Measurements from ENCODE around the gene PKP2. TPM values are rescaled to one million over a fixed set of nuclear protein-coding genes. Genes with fewer than 3 reads are reported as not detected.
"Not testable (repeated sequence)": the region's sequence is repeated elsewhere in the genome, so short reads cannot be mapped to it uniquely, and the experiment has no call there.

Gene PKP2
- polyA plus RNA-seq, 1 donor, result 6.7 TPM

DNA sequence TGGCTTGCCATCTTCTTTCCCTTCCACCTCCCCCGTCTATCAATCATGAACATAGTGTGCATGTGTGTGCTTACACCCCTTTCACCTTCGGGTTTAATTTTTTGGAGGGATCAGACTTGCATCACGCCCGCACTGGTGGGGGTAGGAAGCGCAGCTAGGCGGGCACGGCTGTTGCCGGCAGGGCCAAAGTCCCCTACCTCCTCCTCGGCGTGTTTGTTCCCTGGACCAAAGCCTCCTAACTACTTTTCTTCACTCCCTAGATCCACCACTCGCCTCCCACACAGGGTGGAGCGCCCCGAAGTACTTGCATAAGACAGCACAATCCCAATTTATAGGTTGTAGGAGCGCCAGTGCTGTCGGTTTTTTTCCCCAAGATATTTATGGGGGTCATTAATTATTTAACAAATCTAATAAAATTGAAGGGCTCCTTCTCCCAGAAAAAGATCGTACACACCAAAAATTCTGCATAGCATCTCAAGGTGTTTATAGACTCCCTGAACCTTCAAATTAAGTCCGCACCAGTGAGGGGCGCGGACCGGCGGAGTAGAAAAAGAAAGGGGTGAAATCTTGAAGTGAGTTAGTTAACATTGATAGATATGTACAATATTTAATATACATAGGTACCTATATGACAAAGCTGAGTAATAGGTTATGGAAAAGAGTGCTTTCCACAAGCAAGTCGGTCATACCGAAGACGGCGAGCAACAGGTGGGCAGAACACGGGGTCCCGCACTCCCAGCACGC is 717 bp downstream of the PKP2 start:
- DNase-seq (ENCODE audit: low read depth), result no peak

DNA sequence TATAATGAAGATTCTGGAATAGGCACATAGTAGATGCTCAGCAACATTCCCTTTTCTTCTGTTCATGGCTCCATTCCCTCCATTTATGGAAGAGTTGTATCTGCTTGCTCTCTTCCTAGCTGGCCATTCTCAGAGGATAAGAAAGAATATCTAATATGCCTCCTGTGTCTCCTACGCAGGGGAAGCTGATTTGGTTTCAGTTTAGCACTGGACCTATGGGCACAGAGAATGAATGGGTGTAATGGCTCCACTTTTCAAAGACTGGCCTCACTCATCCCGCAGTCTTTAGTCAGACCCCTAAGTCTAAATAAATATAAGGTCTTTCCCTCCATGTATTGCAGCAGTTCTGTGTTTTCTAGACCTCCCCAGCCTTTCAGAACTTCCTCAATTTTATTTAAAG is 2.0 kb downstream of the PKP2 start:
- DNase-seq (ENCODE audit: low read depth), result no peak

DNA sequence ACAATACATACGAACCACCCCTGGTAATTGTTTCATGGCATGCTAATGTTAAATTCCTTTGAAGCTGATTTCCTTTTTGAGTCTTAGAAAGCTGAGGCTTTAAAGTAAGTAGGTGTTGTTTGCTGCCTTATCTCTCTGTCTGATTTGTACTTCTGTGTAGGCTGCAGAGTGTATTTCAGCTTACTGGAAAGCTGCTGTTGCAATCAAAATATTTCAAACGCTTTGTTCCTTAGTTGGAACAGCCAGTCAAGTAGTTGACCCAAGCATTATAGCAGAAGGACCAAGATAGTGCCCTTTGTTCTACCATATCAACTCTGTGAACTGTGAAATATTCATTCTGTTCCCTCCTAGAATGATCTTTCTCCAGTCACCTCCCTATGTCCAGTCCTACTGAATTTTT is 3.1 kb downstream of the PKP2 start:
- no peak for DNase-seq (ENCODE audit: low read depth)

DNA sequence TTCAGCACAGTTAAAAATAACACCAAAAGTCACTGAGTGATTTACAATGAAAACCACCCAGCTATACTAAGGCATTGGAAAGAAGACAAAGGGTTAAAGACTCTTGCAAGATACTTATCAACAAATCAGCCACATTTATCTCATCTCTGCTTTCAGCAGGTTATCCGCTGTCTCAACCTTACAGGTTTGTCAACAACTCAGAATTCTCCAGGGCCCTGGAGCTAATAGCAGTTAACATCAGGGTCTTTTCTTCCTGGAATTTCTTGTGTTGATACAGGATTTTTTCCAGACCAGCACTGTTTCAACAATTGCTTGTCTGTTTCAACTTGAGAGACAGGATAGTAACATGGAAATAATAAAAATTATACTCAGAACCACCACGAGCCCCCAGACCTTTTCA is 3.5 kb downstream of the PKP2 start:
- DNase-seq (ENCODE audit: low read depth), result no peak

DNA sequence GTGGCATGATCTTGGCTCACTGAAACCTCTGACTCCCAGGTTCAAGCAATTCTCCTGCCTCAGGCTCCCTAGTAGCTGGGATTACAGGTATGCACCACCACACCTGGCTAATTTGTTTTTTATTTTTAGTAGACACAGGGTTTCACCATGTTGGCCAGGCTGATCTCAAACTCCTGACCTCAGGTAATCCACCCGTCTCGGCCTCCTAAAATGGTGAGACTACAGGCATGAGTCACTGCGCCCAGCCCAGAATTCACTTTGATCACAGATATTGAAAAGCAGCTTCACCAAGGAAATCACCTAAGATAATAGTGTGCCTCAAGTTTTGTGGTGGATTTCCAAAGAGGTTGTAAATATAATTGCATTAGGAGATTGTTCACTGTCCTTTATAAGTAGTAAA is 4.2 kb downstream of the PKP2 start:
- not testable (repeated sequence) for DNase-seq (ENCODE audit: low read depth)

DNA sequence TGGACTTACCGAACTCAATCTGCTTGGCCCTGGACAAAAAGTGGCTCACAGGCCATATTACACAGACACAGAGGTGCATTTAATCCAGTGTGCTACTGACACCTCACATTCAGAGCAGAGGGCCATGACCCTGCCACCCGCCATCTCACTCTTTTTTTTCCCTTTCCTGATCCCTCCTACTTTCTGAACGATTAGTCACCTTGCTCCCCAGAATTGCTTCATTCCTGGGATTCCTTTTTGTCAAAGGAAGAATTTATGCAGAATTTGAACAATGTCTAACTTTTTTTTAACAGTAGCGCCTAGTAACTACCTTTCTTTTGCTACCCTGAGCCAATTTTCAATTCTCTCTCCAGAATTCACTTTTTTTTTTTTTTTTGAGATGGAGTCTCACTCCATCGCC is 4.6 kb downstream of the PKP2 start:
- no peak for DNase-seq (ENCODE audit: low read depth)

DNA sequence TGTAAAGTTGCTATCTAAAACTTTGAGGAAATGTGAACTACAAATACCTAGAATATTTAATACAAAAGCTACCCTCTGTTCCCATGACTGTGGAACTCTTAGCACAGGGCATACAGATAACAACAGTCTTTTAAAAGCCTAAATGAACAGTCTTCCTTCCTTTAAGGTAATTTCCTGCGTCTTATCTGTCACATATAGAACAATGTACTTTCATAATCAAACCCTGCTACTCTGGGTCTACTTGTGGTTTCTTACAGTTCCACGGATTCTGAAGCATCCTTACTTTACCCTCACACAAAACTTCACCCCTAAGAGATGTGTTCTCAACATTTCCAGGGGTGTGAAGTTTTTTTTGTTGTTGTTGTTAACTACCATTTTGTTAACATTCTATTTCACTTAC is 5.1 kb downstream of the PKP2 start:
- DNase-seq (ENCODE audit: low read depth), result no peak

DNA sequence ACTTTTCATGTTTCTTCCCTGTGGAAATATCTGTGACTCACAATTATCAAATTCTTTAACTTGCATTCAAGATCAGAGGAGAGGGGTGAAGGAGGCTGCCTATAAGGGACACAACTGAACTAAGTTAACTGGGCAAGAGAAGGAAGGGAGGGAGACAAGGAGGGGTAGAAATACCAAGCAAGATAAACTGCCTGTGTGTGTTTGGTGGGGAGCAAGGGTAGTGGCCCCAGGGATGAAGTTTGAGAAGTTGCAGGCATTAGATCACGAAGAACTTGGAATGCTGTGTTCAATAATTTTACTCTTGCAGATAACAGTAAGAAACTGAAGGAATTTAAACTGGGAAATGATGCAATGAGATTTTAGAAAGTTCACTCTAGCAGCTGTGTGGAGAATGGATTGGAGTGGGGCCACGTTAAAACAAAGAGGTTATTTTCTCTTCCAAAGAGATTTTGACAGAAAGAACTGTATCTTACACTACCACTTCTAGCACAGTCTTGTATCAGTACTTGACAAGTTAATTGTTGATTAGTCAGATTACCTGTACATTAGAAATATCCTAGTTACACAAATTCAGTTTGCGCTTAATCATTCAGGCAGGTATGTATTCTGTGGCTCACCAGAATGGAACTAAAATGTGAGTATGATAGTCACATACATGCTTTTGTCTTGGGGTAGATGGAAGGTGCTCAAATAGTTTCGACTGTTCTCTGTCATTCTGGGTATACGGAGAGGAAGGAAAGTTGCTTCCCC is 7.4 kb downstream of the PKP2 start:
- no peak for DNase-seq (ENCODE audit: low read depth)

DNA sequence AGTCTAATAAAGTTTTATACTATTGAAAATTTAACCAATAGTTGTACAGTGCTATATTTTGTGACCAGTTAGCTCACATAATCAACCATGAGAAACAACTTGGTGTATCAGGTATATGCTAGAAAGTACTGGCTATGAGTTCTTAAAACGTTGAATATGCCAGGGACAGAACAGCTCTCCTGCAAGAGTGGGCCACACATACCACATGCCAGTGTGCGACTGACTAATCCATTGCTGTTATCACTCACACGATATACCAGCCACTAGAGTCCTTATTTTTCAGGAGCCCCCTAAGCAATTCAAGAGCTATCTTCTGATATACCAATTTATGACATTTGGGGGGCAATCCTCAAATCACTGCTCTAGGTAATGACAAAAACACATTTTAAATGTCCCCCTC is 9.5 kb downstream of the PKP2 start:
- no peak for DNase-seq (ENCODE audit: low read depth)

DNA sequence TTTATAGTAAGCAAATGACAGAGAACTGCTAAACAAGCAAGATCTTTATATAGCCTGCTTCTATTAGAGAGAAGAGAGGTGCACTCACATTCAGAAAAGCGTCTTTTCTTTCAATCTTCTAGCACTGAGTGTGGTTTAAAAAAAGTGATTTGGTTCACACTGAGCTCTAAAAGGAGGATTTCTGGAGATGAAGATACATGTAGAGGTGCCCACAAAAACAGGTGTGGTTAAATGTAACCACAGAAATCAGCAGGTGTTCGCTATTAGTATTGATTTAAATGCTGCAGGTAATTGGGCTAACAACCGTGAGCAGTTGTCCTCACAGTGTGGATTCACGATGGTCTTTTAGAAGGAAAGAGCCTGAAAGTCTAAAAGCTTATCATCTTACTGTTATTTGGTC is 10.7 kb downstream of the PKP2 start:
- DNase-seq (ENCODE audit: low read depth), result no peak

DNA sequence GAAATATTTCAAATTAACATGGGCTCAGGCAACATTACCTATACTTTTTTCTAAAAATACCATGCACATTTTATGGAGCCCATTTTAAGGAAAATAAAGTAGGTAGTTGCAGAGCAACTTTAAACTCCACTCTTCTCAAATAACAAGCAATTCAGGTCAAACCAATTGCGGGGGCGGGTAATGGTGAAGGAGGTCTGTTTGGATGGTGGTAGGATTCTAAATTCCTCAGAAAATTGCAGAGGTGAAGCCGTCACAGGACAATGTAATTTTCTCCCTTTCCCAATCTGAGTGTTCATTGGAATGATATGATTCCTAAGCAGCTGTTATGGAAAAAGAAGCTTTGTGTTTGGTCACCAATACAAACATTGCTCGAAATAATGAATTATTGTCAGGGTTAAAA is 11.6 kb downstream of the PKP2 start:
- DNase-seq (ENCODE audit: low read depth), result no peak

DNA sequence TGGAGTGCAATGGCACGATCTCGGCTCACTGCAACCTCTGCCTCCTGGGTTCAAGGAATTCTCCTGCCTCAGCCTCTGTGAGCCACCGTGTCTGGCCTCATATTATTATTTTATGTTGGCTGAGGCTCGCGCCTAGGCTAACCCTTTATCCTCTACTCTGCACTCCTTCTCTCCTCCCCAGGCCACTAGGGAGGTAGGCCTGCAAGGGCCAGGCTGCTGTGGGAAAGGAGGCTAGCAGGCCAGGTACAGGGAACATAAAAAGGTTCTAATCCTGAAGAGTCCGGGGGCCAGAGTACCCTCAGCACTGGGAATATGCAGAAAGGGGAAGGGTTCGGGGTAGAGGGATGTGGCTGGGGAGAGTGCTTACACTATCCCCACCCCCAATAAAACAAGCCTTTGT is 14.9 kb downstream of the PKP2 start:
- DNase-seq (ENCODE audit: low read depth), result no peak

DNA sequence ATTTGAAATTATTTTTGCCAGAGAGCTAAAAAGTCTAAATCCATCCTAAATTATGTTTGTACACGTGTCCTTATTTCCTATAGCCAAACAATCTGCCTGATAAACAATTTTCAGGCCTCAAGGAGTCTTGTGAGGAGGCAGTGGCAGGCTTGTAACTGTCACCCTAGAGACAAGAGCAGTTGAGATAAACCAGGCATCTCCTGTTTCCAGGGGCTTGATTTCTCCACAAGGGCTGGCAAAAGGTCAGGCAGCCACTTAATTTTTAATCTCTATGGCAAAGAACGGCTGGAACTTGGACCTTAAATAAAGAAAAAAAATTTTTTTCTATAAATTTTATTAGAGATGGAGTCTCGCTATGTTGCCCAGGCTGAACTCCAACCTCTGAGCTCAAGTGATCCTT is 15.5 kb downstream of the PKP2 start:
- DNase-seq (ENCODE audit: low read depth), result no peak

DNA sequence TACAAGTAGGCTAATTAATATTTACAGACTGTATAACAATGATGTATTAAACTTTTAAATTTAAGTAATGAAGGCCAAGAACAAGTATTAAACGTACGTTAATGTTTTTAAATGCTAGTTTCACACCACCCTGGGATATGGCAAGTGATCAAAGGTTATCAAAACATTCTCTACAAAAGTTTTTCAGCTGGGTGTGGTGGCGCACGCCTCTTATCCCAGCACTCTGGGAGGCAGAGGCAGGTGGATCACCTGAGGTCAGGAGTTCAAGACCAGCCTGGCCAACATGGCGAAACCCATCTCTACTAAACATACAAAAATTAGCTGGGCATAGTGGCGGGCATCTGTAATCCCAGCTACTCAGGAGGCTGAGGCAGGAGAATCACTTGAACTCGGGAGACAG is 17.5 kb downstream of the PKP2 start:
- DNase-seq (ENCODE audit: low read depth), result not testable (repeated sequence)

DNA sequence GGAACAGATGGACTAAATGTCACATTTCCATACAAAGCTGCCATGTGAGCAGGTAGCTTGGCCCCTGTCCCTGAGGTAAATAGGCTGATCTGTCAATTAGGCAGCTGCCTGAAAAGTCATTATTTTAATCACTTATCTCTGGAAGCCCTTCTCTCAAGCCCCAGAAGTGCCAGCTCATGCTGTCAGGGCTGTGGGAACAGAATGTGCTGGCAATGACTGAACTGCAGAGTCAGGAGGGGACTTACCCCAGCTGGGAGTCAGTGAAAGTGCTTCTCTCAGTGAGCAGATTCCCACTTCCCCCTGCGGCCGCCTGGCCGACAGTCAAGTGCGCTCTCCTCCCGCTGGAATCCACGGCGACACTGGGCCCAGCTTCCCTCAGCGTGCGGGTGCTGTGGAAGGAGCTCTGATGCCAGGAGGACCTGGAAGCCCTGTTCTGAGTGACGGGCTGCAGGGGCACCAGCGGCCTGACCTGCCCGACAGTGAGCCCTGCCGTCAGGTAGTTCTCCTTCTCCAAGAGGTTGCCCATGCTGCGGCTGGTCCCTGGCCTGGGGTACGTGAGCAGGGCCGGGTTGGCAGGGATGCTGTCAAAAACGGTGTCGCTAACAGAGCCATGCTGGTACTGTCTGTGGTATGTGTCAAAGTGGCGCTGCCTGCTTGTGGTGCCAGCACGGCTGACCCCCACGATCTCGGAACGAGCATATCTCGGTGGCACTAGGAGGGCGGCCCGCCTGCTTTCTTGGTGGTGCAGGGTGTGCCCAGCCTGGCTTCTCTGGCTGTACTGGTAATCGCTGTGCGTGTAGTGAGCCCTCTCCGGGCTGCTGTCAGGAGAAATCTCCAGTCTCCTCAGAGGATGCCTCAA is 18.7 kb downstream of the PKP2 start:
- DNase-seq (ENCODE audit: low read depth), result no peak

DNA sequence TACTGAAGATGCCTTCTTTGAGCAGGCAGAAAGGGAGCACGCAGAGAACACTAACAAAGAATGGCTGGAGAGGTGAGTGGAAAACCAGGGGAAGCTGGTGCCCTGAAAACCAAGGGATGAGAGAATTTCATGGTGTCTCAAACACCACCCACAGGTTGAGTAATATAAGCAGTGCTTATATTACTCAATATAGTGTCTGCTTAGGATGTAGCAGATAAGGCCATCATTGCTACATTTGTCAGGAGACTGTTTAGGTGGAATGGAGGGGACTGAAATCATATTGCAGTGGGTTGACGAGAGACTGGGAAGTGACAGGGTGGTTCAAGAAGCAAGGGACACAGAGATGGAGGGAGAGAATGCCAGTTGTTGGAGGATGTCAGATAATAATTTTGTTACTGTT is 20.6 kb downstream of the PKP2 start:
- no peak for DNase-seq (ENCODE audit: low read depth)

DNA sequence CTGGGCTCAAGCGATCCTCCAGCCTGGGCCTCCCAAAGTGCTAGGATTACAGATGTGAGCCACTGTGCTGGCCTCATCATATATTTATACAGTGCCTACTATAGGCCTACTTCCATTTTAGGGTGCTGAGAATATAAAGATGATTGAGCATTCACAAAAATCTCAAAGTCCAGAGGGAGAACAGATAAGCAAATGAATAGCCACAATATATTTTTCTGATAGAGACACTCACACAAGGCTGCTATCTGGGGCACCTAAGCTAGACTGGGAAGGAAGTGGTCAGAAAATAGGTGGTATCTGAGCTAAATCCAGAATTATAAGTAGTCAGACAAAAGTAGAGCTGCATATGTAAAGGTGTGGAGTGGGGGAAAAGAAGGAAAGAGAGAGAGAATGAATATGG is 21.6 kb downstream of the PKP2 start:
- DNase-seq (ENCODE audit: low read depth), result no peak

DNA sequence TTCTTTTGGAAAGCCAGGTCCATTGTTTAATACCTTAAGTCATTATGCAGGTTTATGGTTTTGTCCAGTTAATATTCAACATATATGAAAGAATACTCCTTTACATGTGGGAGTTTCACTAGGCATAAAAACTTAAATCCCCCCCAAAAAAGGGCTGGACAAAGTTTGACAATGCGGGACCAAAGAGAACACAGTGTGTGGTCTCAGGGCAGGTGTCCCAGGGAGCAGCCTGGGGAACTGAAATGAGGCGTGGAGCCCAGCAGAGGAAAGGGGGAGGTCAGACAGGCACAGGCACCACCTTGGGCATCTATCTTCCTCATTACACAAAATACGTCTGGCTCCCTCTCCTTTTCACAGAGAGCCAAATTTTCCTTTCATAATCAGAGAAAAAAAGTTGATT is 22.5 kb downstream of the PKP2 start:
- no peak for DNase-seq (ENCODE audit: low read depth)

DNA sequence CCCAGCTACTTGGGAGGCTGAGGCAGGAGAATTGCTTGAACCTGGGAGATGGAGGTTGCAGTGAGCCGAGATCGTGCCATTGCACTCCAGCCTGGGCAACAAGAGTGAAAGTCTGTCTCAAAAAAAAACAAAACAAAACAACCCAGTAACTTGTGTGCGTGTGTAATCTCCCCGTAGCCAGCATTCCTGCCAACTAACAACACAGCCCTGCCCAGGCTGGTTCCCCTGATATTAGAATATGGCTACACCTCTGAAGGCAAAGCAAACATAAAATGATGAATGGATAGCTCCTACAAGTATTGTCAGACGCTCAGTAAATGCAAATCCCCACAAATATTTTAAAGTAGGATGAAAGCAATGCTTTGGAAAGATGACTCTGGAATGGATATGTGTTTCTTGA is 24.2 kb downstream of the PKP2 start:
- not testable (repeated sequence) for DNase-seq (ENCODE audit: low read depth)

DNA sequence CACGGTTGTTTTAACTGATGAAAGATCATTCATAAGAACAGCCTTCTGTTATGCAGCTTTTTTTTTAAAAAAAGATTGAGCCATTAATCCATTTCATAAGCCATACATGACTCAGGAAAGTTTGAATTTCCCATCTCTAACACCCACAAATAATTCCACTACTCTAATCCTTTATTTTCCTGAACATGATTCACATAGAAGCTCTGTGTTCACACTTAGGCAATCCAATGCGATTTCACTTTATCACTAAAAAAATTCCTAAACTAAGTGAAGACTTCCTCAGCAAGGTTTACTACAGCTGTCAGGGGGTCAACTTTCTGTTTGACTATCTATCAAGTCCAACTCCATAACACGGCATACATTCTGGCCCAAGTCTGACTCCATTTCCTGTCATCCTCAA is 25.9 kb downstream of the PKP2 start:
- no peak for DNase-seq (ENCODE audit: low read depth)

DNA sequence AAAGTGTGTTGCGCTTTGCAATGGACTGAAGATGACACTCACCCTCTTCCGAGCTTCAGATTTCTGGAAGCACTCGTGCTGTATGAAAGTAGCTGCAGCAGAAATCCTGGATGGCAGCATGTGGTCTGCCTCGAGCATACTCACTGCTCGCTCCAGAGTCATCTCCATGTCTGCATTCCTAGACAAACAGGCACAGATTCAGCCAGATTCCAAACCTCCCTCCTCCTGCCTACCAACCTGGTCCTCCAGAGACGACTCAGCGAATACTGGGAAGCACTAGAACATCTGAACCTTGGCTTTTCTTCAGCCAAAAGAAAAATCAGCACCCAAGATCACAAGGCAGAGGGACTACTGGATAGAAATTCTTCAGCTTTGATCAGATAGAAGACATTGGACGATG is 27.7 kb downstream of the PKP2 start:
- DNase-seq (ENCODE audit: low read depth), result no peak

DNA sequence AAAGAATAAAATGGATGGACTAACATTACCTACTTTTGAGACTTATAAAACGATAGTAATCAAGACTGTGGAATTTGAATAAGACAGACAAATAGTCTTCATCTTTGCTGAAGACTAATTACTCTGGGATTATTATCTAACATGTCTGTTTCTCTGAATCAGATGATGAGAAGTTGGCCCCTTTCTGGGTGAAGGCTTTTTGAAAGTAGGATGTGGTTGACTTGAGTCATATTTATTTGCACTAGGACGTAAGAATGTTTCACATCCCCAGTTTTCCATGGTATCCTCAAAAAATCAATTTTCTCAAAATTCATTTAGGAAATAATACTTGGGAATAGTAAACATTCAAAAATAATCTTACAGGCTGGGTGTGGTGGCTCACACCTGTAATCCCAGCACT is 31.8 kb downstream of the PKP2 start:
- no peak for DNase-seq (ENCODE audit: low read depth)

DNA sequence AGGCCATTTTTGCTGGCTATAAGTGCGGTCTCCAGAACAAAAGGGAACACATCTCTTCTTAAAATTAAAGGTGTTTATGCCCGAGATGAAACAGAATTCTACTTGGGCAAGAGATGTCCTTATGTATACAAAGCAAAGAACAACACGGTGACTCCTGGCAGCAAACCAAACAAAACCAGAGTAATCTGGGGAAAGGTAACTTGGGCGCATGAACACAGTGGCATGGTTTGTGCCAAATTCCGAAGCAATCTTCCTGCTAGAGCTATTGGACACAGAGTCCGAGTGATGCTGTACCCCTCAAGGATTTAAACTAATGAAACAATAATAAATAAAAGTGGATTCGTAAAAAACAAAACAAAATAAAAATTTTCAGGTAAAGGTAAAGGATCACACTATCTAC is 33.4 kb downstream of the PKP2 start:
- DNase-seq (ENCODE audit: low read depth), result no peak

All from forelimb muscle (tissue), 1 donor.